Transverse colon (tissue), 4 donors: ENCODE measurements around the gene SNX8.

Experiments used
- EP300 ChIP-seq: sonication (generic); formaldehyde crosslinking; IDR thresholded peaks from one replicate; pipeline ENCODE4 v1.6.1; 2017; ENCODE audit warnings: antibody characterized with exemption, low read depth
- POLR2A ChIP-seq: fragments of 450-650 bp; IDR thresholded peaks from one replicate; pipeline ENCODE4 v1.6.1; 2016; ENCODE audit warnings: antibody characterized with exemption, mild to moderate bottlenecking, moderate library complexity
- POLR2AphosphoS5 ChIP-seq, 3 donors: sonication (generic); formaldehyde crosslinking; IDR thresholded peaks; one replicate each; pipeline ENCODE4 v1.6.1; 2016; ENCODE audit warnings: antibody characterized with exemption in 3 of 3
- TF ChIP-seq, protein P1 (sequence below), 5 experiments: fragments of 200-600 bp in 3 of 5; fragments of 450-650 bp in 2 of 5; sonication (generic) in 3 of 5; IDR thresholded peaks; 1 replicate in 2 of 5; 2 replicates in 3 of 5; pipeline ENCODE4 v1.5.1; 2016 to 2017; ENCODE audit warnings: antibody characterized with exemption in 5 of 5, inconsistent platforms in 3 of 5, mild to moderate bottlenecking in 2 of 5, moderate library complexity in 1 of 5

- TF ChIP-seq EP300: no peak
- TF ChIP-seq, protein P1, sequence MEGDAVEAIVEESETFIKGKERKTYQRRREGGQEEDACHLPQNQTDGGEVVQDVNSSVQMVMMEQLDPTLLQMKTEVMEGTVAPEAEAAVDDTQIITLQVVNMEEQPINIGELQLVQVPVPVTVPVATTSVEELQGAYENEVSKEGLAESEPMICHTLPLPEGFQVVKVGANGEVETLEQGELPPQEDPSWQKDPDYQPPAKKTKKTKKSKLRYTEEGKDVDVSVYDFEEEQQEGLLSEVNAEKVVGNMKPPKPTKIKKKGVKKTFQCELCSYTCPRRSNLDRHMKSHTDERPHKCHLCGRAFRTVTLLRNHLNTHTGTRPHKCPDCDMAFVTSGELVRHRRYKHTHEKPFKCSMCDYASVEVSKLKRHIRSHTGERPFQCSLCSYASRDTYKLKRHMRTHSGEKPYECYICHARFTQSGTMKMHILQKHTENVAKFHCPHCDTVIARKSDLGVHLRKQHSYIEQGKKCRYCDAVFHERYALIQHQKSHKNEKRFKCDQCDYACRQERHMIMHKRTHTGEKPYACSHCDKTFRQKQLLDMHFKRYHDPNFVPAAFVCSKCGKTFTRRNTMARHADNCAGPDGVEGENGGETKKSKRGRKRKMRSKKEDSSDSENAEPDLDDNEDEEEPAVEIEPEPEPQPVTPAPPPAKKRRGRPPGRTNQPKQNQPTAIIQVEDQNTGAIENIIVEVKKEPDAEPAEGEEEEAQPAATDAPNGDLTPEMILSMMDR (IDR thresholded peaks at IDR 0.05): no peak
- no peak for TF ChIP-seq POLR2A
- no peak for TF ChIP-seq POLR2AphosphoS5 (IDR thresholded peaks at IDR 0.05)
These were observed 26.5 kb downstream of the SNX8 start for GRCh38 chr7:2287745-2288144.
